HFF-Myc (cell line): ENCODE measurements around the gene LILRB2.
"Not testable (repeated sequence)": the region's sequence is repeated elsewhere in the genome, so short reads cannot be mapped to it uniquely, and the experiment has no call there.

Source experiments
- DNase-seq: peaks from one replicate; pipeline ENCODE4 v3.0.0-alpha.2; 2011; ENCODE audit warnings: low read depth; ENCODE audit errors: extremely low read depth
- H3K4me3 ChIP-seq: replicated peaks from 2 replicates; pipeline ENCODE4 v1.5.1; 2011; ENCODE audit warnings: low read depth, mild to moderate bottlenecking, control low read depth, low read length
- TF ChIP-seq, protein P1 (sequence below): IDR thresholded peaks from 2 replicates; pipeline ENCODE4 v1.5.1; 2012; ENCODE audit warnings: mild to moderate bottlenecking, low read depth, low read length, control low read depth; ENCODE audit errors: missing control alignments

The LILRB2 gene

DNA sequence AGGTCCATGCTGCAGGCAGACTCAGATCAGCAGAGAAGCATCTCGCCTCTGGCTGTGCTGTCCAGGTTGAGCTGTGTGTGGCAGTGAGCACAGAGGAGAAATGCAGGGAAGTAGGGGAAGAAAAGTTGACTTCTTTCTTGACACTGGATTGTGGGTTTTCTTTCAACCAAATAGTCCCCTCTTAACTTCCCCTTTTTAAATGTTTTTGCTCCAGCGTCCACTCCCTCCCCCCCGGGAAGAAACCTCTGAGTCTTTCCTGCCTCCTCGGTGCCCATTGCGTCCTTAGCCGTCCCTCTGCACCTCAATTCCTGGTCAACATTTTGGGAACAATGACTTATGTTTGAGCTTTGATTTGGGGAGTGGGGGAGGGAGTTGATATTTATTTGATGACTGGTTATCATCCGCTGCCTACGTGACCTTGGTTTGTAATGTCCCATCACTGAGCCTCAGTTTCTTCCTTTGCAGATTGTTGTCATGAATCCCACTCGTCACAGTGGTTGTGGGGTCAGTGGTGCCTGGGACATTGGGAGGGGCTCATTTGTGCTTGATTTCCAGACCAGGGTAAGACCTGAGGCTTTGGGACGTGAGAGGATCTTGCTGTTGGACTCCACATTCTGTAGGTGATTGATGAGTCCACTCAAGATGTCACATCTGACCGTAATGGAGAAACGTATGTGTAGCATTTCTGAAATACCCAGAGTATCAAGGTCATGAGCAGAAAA lies at the start of gene LILRB2:
Gene LILRB2 (minus strand): TSS at position 104 of the 722 bp plus-strand sequence. CDS start 614 bp downstream, outside the sequence.
- DNase-seq: no peak
- TF ChIP-seq, protein P1, sequence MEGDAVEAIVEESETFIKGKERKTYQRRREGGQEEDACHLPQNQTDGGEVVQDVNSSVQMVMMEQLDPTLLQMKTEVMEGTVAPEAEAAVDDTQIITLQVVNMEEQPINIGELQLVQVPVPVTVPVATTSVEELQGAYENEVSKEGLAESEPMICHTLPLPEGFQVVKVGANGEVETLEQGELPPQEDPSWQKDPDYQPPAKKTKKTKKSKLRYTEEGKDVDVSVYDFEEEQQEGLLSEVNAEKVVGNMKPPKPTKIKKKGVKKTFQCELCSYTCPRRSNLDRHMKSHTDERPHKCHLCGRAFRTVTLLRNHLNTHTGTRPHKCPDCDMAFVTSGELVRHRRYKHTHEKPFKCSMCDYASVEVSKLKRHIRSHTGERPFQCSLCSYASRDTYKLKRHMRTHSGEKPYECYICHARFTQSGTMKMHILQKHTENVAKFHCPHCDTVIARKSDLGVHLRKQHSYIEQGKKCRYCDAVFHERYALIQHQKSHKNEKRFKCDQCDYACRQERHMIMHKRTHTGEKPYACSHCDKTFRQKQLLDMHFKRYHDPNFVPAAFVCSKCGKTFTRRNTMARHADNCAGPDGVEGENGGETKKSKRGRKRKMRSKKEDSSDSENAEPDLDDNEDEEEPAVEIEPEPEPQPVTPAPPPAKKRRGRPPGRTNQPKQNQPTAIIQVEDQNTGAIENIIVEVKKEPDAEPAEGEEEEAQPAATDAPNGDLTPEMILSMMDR: no peak
- no peak within 1 kb of the TSS for H3K4me3 ChIP-seq

DNA sequence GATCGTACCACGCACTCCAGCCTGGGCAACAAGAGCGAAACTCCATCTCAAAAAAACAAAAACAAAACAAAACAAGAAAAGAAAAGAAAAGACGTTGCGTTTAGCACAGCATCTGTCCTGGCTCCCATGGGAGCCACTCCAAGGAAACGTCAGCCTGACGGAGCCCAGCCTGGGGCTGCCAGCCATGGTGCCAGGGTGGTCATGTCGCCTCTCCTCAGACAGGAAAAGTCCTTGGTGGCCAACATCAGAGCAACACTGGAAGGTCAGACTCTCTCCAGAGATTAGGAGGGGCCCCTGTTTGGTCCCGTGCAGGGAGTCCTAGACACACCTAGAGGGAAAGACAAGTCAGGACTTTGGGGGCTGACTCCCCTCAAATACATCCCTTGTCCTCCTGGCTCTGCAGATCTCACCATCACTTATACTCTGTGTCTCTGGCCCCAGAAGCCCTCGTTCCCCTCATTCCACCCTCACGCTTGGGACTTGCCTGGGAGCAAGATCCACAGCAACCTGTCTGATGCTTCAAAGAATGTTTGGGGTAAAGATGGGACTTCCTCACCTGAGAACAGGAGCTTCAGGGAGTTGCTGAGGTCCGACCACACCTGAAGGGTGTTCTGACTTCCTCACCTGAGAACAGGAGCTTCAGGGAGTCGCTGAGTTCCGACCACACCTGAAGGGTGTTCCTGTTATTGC lies 48.7 kb upstream of the LILRB2 start:
- TF ChIP-seq, protein P1: no peak
- DNase-seq: no peak
- no peak overlapping the region for H3K4me3 ChIP-seq

DNA sequence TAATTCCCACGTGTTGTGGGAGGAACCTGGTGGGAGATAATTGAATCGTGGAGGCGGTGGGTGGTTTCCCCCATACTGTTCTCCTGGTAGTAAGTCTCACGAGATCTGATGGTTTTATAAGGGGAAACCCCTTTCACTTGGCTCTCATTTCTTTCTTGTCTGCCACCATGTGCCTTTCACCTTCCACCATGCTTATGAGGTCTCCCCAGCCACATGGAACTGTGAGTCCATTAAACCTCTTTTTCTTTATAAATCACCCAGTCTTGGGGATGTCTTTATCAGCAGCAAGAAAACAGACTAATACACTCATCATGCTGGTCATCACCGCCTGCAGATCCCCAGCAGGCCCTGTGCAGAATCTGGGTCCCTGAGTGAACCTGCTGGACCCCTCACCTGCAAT lies 47.9 kb upstream of the LILRB2 start:
- DNase-seq, H3K4me3 ChIP-seq: not testable (repeated sequence)

DNA sequence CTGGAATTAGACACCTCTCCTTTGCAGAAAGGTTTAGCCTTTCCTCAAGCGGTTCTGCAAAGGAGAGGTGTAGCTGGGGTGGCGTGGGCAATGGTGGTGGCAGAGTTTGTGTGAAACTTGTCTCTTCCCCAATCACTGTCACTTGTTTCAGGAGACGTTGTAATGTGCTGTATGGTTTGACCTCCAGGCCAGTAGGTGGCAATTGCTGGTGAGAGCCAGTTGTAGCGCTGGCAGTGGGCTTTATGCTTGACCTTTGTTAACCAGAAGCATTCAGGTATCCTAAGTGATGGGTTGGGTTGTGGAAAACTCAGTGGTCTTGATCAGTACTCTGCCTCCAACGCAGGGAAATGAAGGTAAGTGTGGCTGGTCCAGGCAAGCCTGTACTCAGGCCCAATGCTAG lies 44.7 kb upstream of the LILRB2 start:
- no peak overlapping the region for H3K4me3 ChIP-seq
- no peak for DNase-seq
- TF ChIP-seq, protein P1: no peak

DNA sequence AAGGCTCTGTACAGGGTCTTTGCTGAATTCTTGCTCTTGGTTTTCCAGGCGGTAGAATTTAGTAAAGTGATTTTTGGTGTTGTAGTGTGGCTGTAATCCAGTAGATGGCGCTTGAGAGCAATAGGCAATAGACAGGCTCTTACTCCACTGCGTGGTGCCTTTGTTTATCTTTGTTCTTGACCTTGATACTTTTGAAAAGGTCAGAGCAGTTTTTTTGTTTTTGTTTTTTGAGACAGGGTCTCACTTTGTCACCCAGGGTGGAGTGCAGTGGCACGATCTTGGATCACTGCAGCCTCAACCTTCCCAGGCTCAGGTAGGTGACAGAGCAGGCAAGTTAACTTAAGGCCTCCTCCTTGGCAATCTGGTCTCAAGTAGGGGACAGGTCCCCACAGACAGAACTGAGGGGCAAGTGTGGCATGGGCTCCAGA lies 44.3 kb upstream of the LILRB2 start:
- TF ChIP-seq, protein P1: peak; percentile 82
- peak; percentile 3 for DNase-seq
- H3K4me3 ChIP-seq: no peak overlapping the region

DNA sequence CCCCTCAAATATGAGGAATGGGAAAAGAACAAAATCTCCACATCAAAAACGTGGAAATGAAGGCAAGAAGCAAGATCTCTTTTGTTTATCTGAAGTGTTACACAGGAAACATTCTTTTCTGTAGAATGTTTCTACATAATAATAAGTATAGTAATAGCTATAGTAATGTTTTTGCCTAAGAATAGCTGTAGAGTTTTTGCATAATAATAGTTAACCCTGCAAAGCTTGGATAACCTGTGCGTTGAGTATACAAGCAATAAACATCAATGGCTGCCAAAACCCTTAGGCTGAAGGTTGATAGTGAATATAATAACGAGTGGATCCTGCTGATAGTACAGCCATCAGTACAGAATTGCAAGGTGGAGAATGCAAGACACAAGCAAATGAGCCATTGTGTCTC lies 43.2 kb upstream of the LILRB2 start:
- H3K4me3 ChIP-seq: no peak overlapping the region
- TF ChIP-seq, protein P1: no peak
- DNase-seq: no peak

DNA sequence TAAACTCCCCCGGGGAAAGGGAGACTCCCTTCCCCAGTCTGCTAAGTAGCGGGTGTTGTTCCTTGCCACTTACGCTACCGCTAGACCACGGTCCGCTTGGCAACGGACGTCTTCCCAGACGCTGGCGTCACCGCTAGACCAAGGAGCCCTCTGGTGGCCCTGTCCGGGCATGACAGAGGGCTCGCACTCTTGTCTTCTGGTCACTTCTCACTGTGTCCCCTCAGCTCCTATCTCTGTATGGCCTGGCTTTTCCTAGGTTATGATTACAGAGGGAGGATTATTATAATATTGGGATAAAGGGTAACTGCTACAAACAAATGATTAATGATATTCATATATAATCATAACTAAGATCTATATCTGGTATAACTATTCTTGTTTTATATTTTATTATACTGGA lies 42.0 kb upstream of the LILRB2 start:
- DNase-seq, H3K4me3 ChIP-seq: not testable (repeated sequence)

DNA sequence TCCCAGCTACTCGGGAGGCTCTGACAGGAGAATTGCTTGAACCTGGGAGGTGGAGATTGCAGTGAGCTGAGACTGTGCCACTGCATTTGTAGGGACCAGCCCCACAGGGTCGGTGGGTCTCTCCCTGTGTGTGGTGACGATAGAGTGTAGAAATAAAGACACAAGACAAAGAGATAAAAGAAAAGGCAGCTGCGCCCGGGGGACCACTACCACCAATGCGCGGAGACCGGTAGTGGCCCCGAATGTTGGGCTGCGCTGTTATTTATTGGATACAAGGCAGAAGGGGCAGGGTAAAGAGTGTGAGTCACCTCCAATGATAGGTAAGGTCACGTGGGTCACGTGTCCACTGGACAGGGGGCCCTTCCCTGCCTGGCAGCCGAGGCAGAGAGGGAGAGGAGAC lies 41.4 kb upstream of the LILRB2 start:
- not testable (repeated sequence) for H3K4me3 ChIP-seq, DNase-seq
